ENCODE data around the gene INS.

The INS gene

DNA sequence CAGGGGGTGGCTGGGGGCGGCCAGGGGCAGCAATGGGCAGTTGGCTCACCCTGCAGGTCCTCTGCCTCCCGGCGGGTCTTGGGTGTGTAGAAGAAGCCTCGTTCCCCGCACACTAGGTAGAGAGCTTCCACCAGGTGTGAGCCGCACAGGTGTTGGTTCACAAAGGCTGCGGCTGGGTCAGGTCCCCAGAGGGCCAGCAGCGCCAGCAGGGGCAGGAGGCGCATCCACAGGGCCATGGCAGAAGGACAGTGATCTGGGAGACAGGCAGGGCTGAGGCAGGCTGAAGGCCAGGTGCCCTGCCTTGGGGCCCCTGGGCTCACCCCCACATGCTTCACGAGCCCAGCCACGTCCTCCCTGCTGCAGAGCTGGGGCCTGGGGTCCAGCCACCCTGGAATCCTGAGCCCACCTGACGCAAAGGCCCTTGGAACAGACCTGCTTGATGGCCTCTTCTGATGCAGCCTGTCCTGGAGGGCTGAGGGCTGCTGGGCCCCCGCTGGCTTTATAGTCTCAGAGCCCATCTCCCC, at the start of gene INS:
Gene INS, minus strand, starts transcription at position 474 of the 524 bp plus-strand sequence. Its CDS starts 238 bp downstream, at position 236.
- TF ChIP-seq, protein P1, sequence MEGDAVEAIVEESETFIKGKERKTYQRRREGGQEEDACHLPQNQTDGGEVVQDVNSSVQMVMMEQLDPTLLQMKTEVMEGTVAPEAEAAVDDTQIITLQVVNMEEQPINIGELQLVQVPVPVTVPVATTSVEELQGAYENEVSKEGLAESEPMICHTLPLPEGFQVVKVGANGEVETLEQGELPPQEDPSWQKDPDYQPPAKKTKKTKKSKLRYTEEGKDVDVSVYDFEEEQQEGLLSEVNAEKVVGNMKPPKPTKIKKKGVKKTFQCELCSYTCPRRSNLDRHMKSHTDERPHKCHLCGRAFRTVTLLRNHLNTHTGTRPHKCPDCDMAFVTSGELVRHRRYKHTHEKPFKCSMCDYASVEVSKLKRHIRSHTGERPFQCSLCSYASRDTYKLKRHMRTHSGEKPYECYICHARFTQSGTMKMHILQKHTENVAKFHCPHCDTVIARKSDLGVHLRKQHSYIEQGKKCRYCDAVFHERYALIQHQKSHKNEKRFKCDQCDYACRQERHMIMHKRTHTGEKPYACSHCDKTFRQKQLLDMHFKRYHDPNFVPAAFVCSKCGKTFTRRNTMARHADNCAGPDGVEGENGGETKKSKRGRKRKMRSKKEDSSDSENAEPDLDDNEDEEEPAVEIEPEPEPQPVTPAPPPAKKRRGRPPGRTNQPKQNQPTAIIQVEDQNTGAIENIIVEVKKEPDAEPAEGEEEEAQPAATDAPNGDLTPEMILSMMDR (IDR thresholded peaks at IDR 0.05; ENCODE audit: low read depth, low read length): no peak
- no peak within 1 kb of the TSS for H3K4me3 ChIP-seq (ENCODE audit: low read depth, low read length)

DNA sequence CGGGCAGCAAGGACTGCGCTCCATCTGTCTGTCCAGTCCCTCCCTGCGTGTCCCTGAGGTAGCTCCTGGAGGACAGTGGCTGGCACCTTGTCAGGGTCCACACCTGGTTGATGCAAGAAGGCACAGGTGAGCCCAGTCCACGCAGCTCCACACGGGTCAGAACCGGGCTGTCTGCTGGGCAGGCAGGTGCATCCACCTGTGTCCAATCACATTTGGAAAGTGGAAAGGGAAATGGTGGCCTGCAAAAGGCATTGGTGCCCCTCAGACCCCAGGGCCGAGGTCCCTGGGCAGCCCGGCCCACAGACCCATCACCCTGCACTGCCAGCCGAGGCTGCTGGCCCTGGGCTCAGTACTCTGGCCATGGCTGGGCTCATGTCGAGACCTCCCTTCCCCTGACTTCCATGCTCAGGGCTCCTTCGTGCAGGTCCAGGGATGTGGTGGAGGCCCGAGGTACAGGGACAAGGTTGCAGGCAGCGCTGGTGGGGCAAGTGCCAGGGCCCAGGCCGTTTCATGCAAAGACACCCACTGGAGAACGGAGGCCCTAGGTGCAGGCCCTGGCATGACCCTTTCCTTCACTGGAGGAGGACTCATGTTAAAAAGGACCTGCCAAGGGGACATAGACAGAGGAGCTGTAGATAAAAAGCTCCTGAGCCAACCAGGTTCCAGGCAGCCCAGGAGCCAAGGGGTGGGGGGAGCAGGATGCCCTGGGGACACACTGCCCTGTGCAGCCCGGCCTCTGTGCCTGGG, 49.5 kb upstream of the INS start:
- no peak overlapping the region for H3K4me3 ChIP-seq (ENCODE audit: low read depth, low read length)
- TF ChIP-seq, protein P1 (IDR thresholded peaks at IDR 0.05; ENCODE audit: low read depth, low read length): no peak

DNA sequence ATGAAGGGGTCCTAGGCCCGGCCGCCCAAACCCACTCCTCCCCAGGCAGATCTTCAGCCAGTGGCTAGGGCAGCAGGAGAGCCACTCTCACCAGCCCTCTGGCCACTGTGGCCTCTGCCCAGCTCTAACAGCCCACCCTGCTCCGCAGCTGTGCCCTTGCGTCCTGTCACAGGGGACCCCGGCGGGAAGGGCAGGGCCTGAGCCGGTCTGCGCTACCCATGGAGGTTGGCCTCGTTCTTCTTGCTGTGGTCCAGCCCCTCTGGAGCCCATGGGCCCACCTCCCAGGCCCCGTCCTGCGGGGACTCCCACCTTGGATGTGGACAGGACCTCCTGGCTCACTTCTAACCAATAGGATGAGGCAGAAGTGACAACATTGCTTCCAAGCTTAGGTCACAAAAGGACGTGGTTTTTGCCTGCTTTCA, 48.9 kb upstream of the INS start:
- TF ChIP-seq, protein P1 (IDR thresholded peaks at IDR 0.05; ENCODE audit: low read depth, low read length): no peak
- no peak overlapping the region for H3K4me3 ChIP-seq (ENCODE audit: low read depth, low read length)

DNA sequence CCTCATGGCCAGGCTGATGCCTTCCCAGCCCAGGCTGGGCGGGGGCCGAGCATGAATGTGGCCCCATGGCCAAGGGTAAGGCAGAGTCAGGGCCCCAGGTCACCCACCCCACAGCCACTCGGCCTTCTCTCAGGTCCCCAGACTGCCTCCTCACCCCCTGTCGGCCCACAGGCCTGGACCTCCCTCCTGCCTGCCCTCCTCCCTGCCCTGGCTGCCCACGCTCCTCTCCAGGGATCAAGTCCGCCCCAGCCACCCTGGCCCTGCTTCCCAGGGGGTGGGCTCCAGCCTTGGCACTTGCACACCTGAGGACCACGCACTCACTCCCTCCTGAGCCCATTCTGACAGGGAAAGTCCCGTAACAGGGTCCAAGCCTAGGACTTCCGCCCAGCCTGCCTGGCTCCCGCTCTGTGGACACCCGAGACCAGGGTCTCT, 48.4 kb upstream of the INS start:
- no peak overlapping the region for H3K4me3 ChIP-seq (ENCODE audit: low read depth, low read length)
- TF ChIP-seq, protein P1 (IDR thresholded peaks at IDR 0.05; ENCODE audit: low read depth, low read length): no peak

DNA sequence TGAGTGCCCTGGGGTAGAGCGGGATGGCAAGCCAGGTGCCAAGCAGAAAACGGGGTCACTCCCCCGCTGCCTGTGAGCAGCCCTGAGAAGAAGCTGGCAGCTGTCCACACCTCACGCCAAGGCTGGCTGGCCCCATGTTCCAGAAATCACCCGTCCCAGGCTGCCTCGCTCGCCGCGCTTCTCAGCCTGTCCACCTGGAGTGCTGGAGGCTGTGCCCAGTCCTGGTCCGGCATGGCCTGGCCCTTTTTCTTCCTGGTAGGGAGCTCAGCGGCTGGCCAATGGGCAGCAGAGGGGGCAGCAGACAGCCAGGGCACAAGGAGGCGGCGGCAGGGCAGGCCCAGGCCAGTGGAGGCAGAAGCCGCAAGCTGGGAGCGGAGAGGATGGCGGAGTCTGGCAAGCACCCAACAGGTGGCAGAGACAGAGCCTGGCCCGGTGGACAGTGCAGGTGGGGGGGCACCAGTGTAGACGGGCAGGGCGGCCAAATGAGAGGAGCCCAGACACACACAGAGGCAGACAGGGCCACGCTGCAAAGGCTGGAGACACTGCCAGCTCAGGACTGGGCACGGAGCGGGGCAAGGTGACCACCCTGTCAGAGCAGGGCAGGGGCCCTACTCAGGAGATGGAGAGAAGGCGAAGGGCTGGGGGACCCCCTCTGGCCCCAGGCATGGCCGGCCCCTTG, 47.8 kb upstream of the INS start:
- no peak overlapping the region for H3K4me3 ChIP-seq (ENCODE audit: low read depth, low read length)
- TF ChIP-seq, protein P1 (IDR thresholded peaks at IDR 0.05; ENCODE audit: low read depth, low read length): no peak

DNA sequence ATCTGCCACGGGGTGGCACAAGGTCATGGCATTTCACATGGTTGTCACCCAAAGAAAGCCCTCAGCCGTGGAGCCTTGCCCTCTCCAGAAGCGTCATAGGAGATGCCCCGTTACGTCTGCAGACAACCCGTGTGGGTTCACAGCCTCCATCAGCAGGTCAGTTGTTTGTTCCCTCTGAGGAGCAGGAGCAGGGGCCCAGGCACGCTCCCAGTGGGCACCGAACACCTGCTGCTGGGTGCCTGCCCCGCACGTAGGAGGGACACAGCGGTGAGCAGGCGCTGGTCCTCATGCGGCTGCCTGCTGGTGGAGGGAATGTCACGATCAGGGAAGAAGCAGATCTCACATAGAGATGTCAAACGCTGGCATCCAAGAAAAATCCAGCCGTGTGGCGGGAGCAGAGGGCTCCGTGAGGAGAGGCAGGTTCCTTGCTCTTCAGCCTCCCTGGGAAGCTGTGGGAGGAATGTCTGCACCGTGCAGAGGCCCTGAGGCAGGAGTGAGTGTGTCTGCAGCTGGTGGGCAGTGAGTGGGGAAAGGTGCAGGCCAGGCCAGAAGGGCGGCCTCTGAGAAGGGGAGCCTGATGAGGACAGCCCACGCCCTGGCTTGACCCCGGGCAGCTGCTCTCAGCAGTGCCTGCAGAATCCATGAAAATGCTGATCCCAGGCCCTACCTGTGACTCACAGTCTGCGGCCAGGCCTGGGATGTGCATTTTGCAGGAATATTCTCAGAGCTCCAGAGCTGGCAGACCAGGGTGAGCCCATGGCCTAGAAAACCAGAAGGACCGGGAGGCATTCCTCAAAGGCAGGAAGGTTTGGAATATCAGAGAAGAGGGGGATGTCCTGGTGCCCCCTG, 47.0 kb upstream of the INS start:
- H3K4me3 ChIP-seq (ENCODE audit: low read depth, low read length): no peak overlapping the region
- TF ChIP-seq, protein P1 (IDR thresholded peaks at IDR 0.05; ENCODE audit: low read depth, low read length): no peak

Data from WI38 (cell line).